HepG2 (cell line): Measurements from ENCODE around the gene TNFAIP8L1. TPM values are rescaled to one million over a fixed set of nuclear protein-coding genes. Genes with fewer than 3 reads are reported as not detected.
A peak's percentile ranks its signal among the peaks of the same experiment; 100 is the strongest.

Source experiments
- ARNT2 ChIP-seq: sonication (generic); formaldehyde crosslinking; IDR thresholded peaks from 2 replicates; pipeline ENCODE4 v1.8.0; 2022; ENCODE audit warnings: mild to moderate bottlenecking, low read depth, missing genetic modification reagents, moderate library complexity
- CREB3 ChIP-seq: sonication (generic); formaldehyde crosslinking; IDR thresholded peaks from 2 replicates; pipeline ENCODE4 v1.5.0; 2020; ENCODE audit warnings: missing genetic modification reagents
- DBP ChIP-seq: sonication (generic); formaldehyde crosslinking; IDR thresholded peaks from 2 replicates; pipeline ENCODE4 v1.4.0; 2020; ENCODE audit warnings: missing genetic modification reagents; ENCODE audit errors: not compliant biosample characterization
- EP300 ChIP-seq, 3 experiments: sonication (generic) in 1 of 3; formaldehyde crosslinking in 1 of 3; IDR thresholded peaks; 2 replicates each; pipeline versions ENCODE4 v1.5.1 to v1.6.1; 2011 to 2020; ENCODE audit warnings: low read depth in 2 of 3, low read length in 2 of 3, borderline replicate concordance in 1 of 3, improper control_type of control experiment in 1 of 3, mild to moderate bottlenecking in 1 of 3, missing genetic modification reagents in 1 of 3, moderate library complexity in 1 of 3
- FOXK1 ChIP-seq: sonication (generic); formaldehyde crosslinking; IDR thresholded peaks from 2 replicates; pipeline ENCODE4 v1.4.0; 2020; ENCODE audit warnings: low read depth, missing genetic modification reagents, borderline replicate concordance
- HOXA7 ChIP-seq: sonication (generic); formaldehyde crosslinking; IDR thresholded peaks from 2 replicates; pipeline ENCODE4 v1.8.1; 2022; ENCODE audit warnings: mild to moderate bottlenecking, missing genetic modification reagents, moderate library complexity
- KDM5A ChIP-seq: fragments of 200-600 bp; sonication (generic); IDR thresholded peaks from 2 replicates; pipeline ENCODE4 v1.7.0; 2018; ENCODE audit warnings: antibody characterized with exemption, mild to moderate bottlenecking, low read length, borderline replicate concordance
- LBX2 ChIP-seq: sonication (generic); formaldehyde crosslinking; IDR thresholded peaks from 2 replicates; pipeline ENCODE4 v1.5.0; 2020; ENCODE audit warnings: missing genetic modification reagents, mild to moderate bottlenecking, borderline replicate concordance
- PRPF4 ChIP-seq: fragments of 200-400 bp; formaldehyde crosslinking; IDR thresholded peaks from 2 replicates; pipeline ENCODE4 v1.6.1; 2016; ENCODE audit warnings: low read length, low read depth; ENCODE audit not compliant: poor library complexity, severe bottlenecking
- REL ChIP-seq: sonication (generic); formaldehyde crosslinking; conservative IDR thresholded peaks from 2 replicates; pipeline ENCODE4 v1.8.0; 2022; ENCODE audit warnings: mild to moderate bottlenecking, missing genetic modification reagents, moderate library complexity
- SATB2 ChIP-seq: sonication (generic); formaldehyde crosslinking; IDR thresholded peaks from 2 replicates; pipeline ENCODE4 v1.5.0; 2020; ENCODE audit warnings: missing genetic modification reagents
- TAF15 ChIP-seq: fragments of 200-400 bp; formaldehyde crosslinking; IDR thresholded peaks from one replicate; pipeline ENCODE4 v1.6.1; 2018; ENCODE audit warnings: mild to moderate bottlenecking, low read depth, low read length; ENCODE audit not compliant: poor library complexity, severe bottlenecking
- TFDP2 ChIP-seq: sonication (generic); formaldehyde crosslinking; IDR thresholded peaks from 2 replicates; pipeline ENCODE4 v1.4.0; 2020; ENCODE audit warnings: missing genetic modification reagents
- ZGPAT ChIP-seq: IDR thresholded peaks from 2 replicates; pipeline ENCODE4 v1.6.1; 2016; ENCODE audit warnings: mild to moderate bottlenecking
- ZMAT3 ChIP-seq: sonication (generic); formaldehyde crosslinking; conservative IDR thresholded peaks from 2 replicates; pipeline ENCODE4 v1.7.0; 2021; ENCODE audit warnings: missing genetic modification reagents
- ZNF362 ChIP-seq: sonication (generic); formaldehyde crosslinking; IDR thresholded peaks from 2 replicates; pipeline ENCODE4 v1.4.0; 2020; ENCODE audit warnings: missing genetic modification reagents, mild to moderate bottlenecking, borderline replicate concordance
- ZNF460 ChIP-seq: sonication (generic); formaldehyde crosslinking; IDR thresholded peaks from 2 replicates; pipeline ENCODE4 v1.5.1; 2020; ENCODE audit warnings: missing genetic modification reagents, mild to moderate bottlenecking, borderline replicate concordance
- ZNF530 ChIP-seq: sonication (generic); formaldehyde crosslinking; IDR thresholded peaks from 2 replicates; pipeline ENCODE4 v1.5.0; 2020; ENCODE audit warnings: low read depth, mild to moderate bottlenecking, missing genetic modification reagents
- ZNF562 ChIP-seq: sonication (generic); formaldehyde crosslinking; IDR thresholded peaks from 2 replicates; pipeline ENCODE4 v1.8.0; 2022; ENCODE audit warnings: missing genetic modification reagents, borderline replicate concordance
- ZNF775 ChIP-seq: sonication (generic); formaldehyde crosslinking; IDR thresholded peaks from 2 replicates; pipeline ENCODE4 v1.4.0; 2020; ENCODE audit warnings: missing genetic modification reagents, mild to moderate bottlenecking, moderate library complexity, borderline replicate concordance
- ZNF788 ChIP-seq: sonication (generic); formaldehyde crosslinking; IDR thresholded peaks from 2 replicates; pipeline ENCODE4 v1.5.0; 2020; ENCODE audit warnings: mild to moderate bottlenecking, missing genetic modification reagents, borderline replicate concordance
- ZSCAN25 ChIP-seq: sonication (generic); formaldehyde crosslinking; IDR thresholded peaks from 2 replicates; pipeline ENCODE4 v1.8.0; 2022; ENCODE audit warnings: mild to moderate bottlenecking, missing genetic modification reagents
- polyA plus RNA-seq, 8 experiments: library from polyadenylated mRNA; depleted of rRNA in 3 of 8; stranded (reverse) in 7 of 8; unstranded in 1 of 8; fragments of >200 nt; fragmentation: Illumina TruSeq in 4 of 8; extraction: Trizol in 4 of 8; gene quantifications; 2 replicates each; pipeline versions ENCODE4 v1.2.1 to v1.2.3, GENCODE V29; 2011 to 2016; ENCODE audit warnings: low read depth in 4 of 8, missing spikeins in 1 of 8, mixed read lengths in 1 of 8; ENCODE audit not compliant: insufficient read depth in 1 of 8
- total RNA-seq, 5 experiments: library from RNA; depleted of rRNA; stranded (reverse); fragments of >200 nt; fragmentation: Illumina TruSeq; extraction: Trizol; gene quantifications; 2 replicates each; pipeline ENCODE4 v1.2.3, GENCODE V29; 2016; ENCODE audit warnings: low read depth in 1 of 5

Gene TNFAIP8L1
- total and polyA plus RNA-seq, 2 of the 13 experiments (the other 11 are each of a cell fraction or from before 2014, with no cell fraction given): 13.4 to 21.4 TPM

- TF ChIP-seq DBP (CRISPR knock-in tag) (no peak), ZMAT3 (CRISPR knock-in tag) (peak; percentile 47; the same call in 1 of the 2 replicates), KDM5A (peak; percentile 84), CREB3 (no peak), ZNF362 (CRISPR knock-in tag) (no peak), HOXA7 (no peak), ZNF530 (CRISPR knock-in tag) (no peak), ZNF562 (CRISPR knock-in tag) (no peak), ARNT2 (CRISPR knock-in tag) (no peak; the same call in 1 of the 2 replicates), ZNF460 (CRISPR knock-in tag) (no peak), ZNF788 (CRISPR knock-in tag) (peak; percentile 62), TAF15 (peak; percentile 24), ZNF775 (no peak), PRPF4 (no peak), SATB2 (no peak), REL (CRISPR knock-in tag) (no peak), LBX2 (peak; percentile 46; the same call in 1 of the 2 replicates), ZSCAN25 (CRISPR knock-in tag) (peak; percentile 83), ZGPAT (CRISPR knock-in tag) (peak; percentile 64; the same call in 1 of the 2 replicates), EP300 (IDR thresholded peaks at IDR 0.05; ENCODE audit: low read depth in 2 of 2, low read length in 2 of 2) (no peak), EP300 (CRISPR knock-in tag; IDR thresholded peaks at IDR 0.05; ENCODE audit: borderline replicate concordance) (no peak), FOXK1 (0 out of 2 replicates have a peak, but pooled peaks have one; percentile 29), TFDP2 (no peak)
Observed at GRCh38 chr19:4669723-4670480, 30.6 kb downstream of the TNFAIP8L1 start, which contains the start of gene MYDGF (continued).
